Cardiac muscle cell (in vitro differentiated cells and primary cell): ENCODE data around the gene KIF3B. TPM values are rescaled to one million over a fixed set of nuclear protein-coding genes. Genes with fewer than 3 reads are reported as not detected.

Experiments used
- DNase-seq, 2 donors: peaks; one replicate each; pipeline versions ENCODE4 v3.0.0 to v3.0.0-alpha.2; 2010 to 2017; ENCODE audit warnings: low read depth in 1 of 2, low spot score in 1 of 2
- H3K27ac ChIP-seq: fragments of 200-600 bp; sonication (generic); 2 replicates; pipeline ENCODE4 v1.5.1; 2016
- H3K27me3 ChIP-seq: fragments of 200-600 bp; sonication (generic); 2 replicates; pipeline ENCODE4 v1.6.0; 2016; ENCODE audit warnings: control low read depth
- H3K36me3 ChIP-seq: fragments of 200-600 bp; sonication (generic); 2 replicates; pipeline ENCODE4 v1.5.1; 2016; ENCODE audit warnings: control low read depth
- H3K4me1 ChIP-seq: fragments of 200-600 bp; sonication (generic); 2 replicates; pipeline ENCODE4 v1.8.1; 2017; ENCODE audit warnings: low read depth, mild to moderate bottlenecking, mixed run types
- H3K4me3 ChIP-seq: fragments of 200-600 bp; sonication (generic); 2 replicates; pipeline ENCODE4 v1.5.1; 2016; ENCODE audit warnings: mild to moderate bottlenecking
- H3K9me3 ChIP-seq: fragments of 200-600 bp; sonication (generic); 2 replicates; pipeline ENCODE4 v1.5.1; 2017; ENCODE audit warnings: low read depth, mild to moderate bottlenecking, control low read depth
- polyA plus RNA-seq: library from polyadenylated mRNA; unstranded; fragments of >200 nt; fragmentation: Nextera tagmentation; extraction: Ambion mirVana; gene quantifications from 2 replicates; pipeline ENCODE4 v1.2.1, GENCODE V29; 2016
- total RNA-seq: library from RNA; depleted of rRNA; stranded (reverse); fragments of >200 nt; gene quantifications from 2 replicates; pipeline ENCODE4 v1.2.3, GENCODE V29; 2016
- TF ChIP-seq, protein P1 (sequence below): IDR thresholded peaks from 2 replicates; pipeline ENCODE4 v1.5.1; 2012; ENCODE audit warnings: low read depth, mild to moderate bottlenecking, low read length

Gene KIF3B
- total and polyA plus RNA-seq, 2 experiments from 2014 or later: 6.2 to 13.2 TPM

GRCh38 chr20:32231847-32232246 is 45.6 kb upstream of the KIF3B start:
- peaks cover 27% of the 10 kb centered on the region for H3K36me3 ChIP-seq
- H3K4me3 ChIP-seq: no peak overlapping the region
- no peaks in the 10 kb centered on the region for H3K9me3 ChIP-seq
- no peaks in the 10 kb centered on the region for H3K4me1 ChIP-seq
- peak in 1 of 2 donors; percentile 58 for DNase-seq
- no peaks in the 10 kb centered on the region for H3K27me3 ChIP-seq
- TF ChIP-seq, protein P1, sequence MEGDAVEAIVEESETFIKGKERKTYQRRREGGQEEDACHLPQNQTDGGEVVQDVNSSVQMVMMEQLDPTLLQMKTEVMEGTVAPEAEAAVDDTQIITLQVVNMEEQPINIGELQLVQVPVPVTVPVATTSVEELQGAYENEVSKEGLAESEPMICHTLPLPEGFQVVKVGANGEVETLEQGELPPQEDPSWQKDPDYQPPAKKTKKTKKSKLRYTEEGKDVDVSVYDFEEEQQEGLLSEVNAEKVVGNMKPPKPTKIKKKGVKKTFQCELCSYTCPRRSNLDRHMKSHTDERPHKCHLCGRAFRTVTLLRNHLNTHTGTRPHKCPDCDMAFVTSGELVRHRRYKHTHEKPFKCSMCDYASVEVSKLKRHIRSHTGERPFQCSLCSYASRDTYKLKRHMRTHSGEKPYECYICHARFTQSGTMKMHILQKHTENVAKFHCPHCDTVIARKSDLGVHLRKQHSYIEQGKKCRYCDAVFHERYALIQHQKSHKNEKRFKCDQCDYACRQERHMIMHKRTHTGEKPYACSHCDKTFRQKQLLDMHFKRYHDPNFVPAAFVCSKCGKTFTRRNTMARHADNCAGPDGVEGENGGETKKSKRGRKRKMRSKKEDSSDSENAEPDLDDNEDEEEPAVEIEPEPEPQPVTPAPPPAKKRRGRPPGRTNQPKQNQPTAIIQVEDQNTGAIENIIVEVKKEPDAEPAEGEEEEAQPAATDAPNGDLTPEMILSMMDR: no peak
- H3K27ac ChIP-seq: no peak overlapping the region

DNA sequence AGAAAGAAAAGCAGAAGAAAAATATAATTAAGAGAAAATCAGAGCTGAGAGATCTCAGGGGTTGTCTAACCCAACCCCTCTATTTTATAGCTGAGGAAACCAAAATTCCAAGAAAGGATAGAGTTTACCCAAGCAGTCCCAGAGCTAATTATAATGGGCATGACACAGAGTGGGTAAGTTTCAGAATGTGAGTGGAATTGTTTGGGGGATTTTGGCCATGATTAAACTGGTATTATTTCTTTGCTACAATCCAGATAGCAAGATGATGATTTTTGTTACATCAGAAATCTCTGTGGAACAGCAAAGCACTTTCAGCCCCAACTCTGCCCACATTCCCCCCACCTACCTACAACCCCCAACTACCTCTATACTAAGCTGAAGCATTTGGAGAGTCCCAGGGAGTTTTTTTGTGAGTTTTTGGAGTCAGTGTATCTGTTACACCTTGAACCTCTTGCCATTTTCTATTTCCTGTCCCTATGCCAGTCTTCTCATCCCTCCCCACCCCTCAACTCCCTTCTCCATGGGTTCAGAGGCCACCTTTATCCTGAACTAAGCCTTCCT is 45.0 kb upstream of the KIF3B start:
- peaks cover 27% of the 10 kb centered on the region for H3K36me3 ChIP-seq
- H3K4me3 ChIP-seq: no peak overlapping the region
- no peaks in the 10 kb centered on the region for H3K4me1 ChIP-seq
- TF ChIP-seq, protein P1: no peak
- no peaks in the 10 kb centered on the region for H3K9me3 ChIP-seq
- no peaks in the 10 kb centered on the region for H3K27me3 ChIP-seq
- DNase-seq: no peak
- H3K27ac ChIP-seq: no peak overlapping the region

GRCh38 chr20:32233286-32233685 is 44.2 kb upstream of the KIF3B start:
- TF ChIP-seq, protein P1: no peak
- Histone ChIP-seq H3K27ac (no peak overlapping the region), H3K4me3 (no peak overlapping the region), H3K27me3 (no peaks in the 10 kb centered on the region), H3K36me3 (peaks cover 27% of the 10 kb centered on the region), H3K9me3 (no peaks in the 10 kb centered on the region), H3K4me1 (no peaks in the 10 kb centered on the region)
- no peak for DNase-seq

DNA sequence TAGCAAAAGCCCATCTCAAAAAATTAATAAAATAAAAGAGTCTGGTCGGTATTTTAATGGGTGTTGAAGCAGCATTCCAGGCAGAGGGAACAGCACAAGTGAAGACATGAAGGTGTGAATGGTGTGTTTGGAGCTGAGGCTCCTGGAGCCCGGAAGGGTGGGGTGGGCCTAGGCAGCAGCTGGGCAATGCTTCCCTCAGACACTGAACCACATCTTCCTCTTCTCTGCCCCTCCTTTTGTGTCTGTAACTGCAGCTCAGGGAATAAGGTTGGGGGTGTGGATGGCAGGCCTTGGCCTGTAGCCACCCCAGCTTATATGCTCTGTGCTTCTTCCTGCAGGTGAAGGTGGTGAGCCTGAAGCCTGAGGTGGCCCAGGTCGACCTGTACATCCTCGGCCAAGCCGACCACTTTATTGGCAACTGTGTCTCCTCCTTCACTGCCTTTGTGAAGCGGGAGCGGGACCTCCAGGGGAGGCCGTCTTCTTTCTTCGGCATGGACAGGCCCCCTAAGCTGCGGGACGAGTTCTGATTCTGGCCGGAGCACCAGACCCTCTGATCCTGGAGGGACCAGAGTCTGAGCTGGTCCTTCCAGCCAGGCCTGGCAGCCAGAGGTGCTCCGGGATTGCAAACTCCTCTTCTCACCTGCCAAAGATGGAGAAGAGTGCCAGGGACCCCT is 43.2 kb upstream of the KIF3B start:
- TF ChIP-seq, protein P1: no peak
- H3K4me3 ChIP-seq: no peak overlapping the region
- no peaks in the 10 kb centered on the region for H3K27me3 ChIP-seq
- no peaks in the 10 kb centered on the region for H3K4me1 ChIP-seq
- no peaks in the 10 kb centered on the region for H3K9me3 ChIP-seq
- H3K36me3 ChIP-seq: peaks cover 19% of the 10 kb centered on the region
- no peak overlapping the region for H3K27ac ChIP-seq
- DNase-seq: no peak

DNA sequence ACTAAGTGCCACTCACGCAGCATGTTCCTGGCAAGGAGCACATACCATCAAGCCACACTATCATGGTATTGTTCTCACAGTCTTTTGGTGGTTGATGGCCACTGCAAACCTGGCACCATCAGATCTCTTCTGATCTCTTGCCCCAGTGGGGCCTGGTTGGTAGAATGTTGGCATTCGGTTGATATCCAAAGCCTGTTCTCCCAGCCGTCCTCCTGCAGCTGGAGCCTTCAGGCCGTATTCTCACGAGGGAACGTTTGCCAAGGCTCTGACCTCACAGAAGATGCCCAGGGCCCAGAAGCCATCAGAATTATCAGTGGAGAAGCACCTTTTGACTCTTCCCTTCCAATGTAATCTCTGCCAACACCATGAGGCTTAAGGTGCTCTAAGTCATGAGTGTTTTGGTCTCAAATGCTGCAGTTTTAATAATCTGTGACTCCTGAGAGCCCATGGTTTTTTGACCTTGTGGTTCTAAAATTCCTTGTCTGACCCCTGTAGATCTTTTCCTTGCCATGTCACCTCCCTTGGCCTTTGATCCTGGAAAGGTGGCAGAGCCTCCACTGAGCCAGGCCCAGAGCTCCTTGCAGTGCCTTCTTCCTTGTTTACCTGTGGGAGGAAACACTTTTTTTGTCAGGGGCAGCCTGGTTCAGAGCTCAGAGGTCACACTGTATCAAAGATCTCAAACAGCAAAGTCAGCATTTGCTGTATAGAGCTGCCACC is 42.0 kb upstream of the KIF3B start:
- no peaks in the 10 kb centered on the region for H3K27me3 ChIP-seq
- TF ChIP-seq, protein P1: no peak
- no peak overlapping the region for H3K4me3 ChIP-seq
- no peak for DNase-seq
- no peaks in the 10 kb centered on the region for H3K4me1 ChIP-seq
- no peak overlapping the region for H3K27ac ChIP-seq
- H3K36me3 ChIP-seq: peaks cover 16% of the 10 kb centered on the region
- no peaks in the 10 kb centered on the region for H3K9me3 ChIP-seq
